ENCODE results near the gene RAD54L. TPM values are rescaled to one million over a fixed set of nuclear protein-coding genes. Genes with fewer than 3 reads are reported as not detected.
"Not testable (repeated sequence)": the region's sequence is repeated elsewhere in the genome, so short reads cannot be mapped to it uniquely, and the experiment has no call there.

Gene RAD54L
- total RNA-seq, 5 donors from 2014 or later (not counting 1 experiment from before 2014, with no cell fraction given) = 1.1 to 2.8 (median 1.8) TPM

DNA sequence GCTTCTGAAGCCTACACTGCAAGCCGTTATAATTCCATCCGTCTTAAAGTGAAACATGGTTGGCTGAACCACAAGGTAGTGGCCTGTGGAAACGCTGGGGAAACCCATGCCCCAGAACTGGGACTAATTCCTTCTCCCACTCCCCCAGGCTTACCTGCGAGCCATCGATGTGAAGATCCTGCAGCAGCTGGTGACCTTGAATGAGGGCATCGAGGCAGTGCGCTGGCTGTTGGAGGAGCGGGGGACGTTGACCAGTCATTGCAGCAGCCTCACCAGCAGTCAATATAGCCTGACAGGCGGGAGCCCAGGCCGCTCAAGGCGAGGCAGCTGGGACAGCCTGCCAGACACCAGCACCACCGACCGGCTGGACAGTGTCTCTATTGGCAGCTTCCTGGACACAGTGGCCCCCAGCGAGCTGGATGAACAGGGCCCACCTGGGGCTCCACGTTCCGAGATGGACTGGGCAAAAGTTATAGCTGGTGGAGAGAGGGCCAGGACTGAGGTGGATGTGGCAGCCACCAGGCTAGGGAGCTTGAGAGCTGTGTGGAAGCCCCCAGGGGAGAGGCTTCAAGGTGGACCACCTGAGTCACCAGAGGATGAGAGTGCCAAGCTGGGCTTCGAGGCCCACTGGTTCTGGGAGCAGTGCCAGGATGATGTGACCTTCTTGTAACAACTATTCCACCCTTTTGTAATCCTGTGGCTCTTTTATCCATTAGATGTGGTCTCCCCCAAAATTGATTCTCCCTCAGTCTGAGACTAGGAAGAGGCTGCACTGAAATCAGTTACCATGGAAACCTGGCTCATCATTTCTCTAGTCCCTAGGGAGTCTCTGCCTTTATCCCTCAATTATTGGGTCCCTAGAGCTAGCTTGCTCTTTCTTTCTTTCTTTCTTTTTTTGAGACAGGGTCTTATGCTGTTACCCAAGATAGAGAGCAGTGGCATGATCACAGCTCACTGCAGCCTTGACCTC, 27.7 kb upstream of the RAD54L start:
- ChIA-PET CTCF (interaction anchor here (0.6 to 0.7 kb wide), 2 partner anchors 10 to 397 kb away, joined by 3 to 4 read pairs; partner anchors contain the start of gene MOB3C (in 1 of the 2)), POLR2A (interaction anchor here in 1 of 2 donors (0.6 kb wide), 1 partner anchor 142 kb away, joined by 3 read pairs; no protein-coding TSS in a partner anchor)
- H3K27ac Mint-ChIP-seq = no peak overlapping the region
- DNase-seq (no peak), ATAC-seq (replicated peaks in 1 of 4) (no peak)
- peaks cover 0 to 3% of the 10 kb centered on the region in 2 experiments for H3K4me1 ChIP-seq (ENCODE audit: control insufficient read depth in 1 of 2, extremely low read depth in 1 of 2, insufficient read depth in 2 of 2, low read length in 2 of 2)
- no peak overlapping the region for H3K27ac ChIP-seq (ENCODE audit: low read length)
- H3K36me3 ChIP-seq (ENCODE audit: control insufficient read depth in 2 of 2, extremely low read depth in 1 of 2, insufficient read depth in 1 of 2, low read length in 1 of 2) = no peaks in the 10 kb centered on the region
- H3K36me3 Mint-ChIP-seq = no peaks in the 10 kb centered on the region
- no peaks in the 10 kb centered on the region for H3K9me3 ChIP-seq
- H3K4me1 Mint-ChIP-seq = peaks cover 2 to 5% (median 3%) of the 10 kb centered on the region in 3 donors
- H3K27me3 Mint-ChIP-seq = peaks cover 0 to 4% of the 10 kb centered on the region in 2 donors
- H3K4me3 Mint-ChIP-seq = no peak overlapping the region
- peaks cover 0 to 12% of the 10 kb centered on the region in 2 experiments for H3K27me3 ChIP-seq (replicated peaks in 1 of 2; ENCODE audit: control insufficient read depth in 2 of 2, extremely low read depth in 1 of 2, insufficient read depth in 2 of 2, low read length in 1 of 2)
- WGBS (ENCODE audit: insufficient coverage) = 88% methylated on average over 15 of the region's 18 CpGs
- no peak overlapping the region for H3K4me3 ChIP-seq (ENCODE audit: control insufficient read depth in 1 of 2, extremely low read depth in 1 of 2, low read length in 1 of 2)
- no peaks in the 10 kb centered on the region for H3K9me3 Mint-ChIP-seq

DNA sequence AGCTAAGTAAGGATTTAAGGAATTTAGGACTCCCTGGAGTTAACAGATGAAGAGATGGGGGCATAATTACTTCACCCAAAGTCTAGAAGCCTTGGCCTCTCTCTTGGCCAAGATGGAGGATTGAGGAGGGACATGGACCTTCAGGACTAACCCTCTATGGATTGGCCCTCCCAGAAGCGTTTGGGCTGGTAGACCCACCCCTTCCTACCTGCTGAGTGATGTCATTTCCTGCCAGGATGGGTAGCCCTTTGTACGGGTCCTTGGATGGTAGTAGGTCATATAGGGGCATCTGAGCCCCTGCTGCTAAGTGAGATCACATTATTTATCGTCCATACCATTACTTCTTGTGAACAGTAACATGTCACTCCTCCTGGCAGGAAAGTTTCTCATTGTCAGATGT, 26.8 kb upstream of the RAD54L start:
- WGBS (ENCODE audit: insufficient coverage) = no CpG with 5 or more reads among the region's 3 CpGs
- Histone ChIP-seq H3K4me3 (ENCODE audit: control insufficient read depth in 1 of 2, extremely low read depth in 1 of 2, low read length in 1 of 2) (no peak overlapping the region), H3K36me3 (ENCODE audit: control insufficient read depth in 2 of 2, extremely low read depth in 1 of 2, insufficient read depth in 1 of 2, low read length in 1 of 2) (no peaks in the 10 kb centered on the region), H3K27me3 (replicated peaks in 1 of 2; ENCODE audit: control insufficient read depth in 2 of 2, extremely low read depth in 1 of 2, insufficient read depth in 2 of 2, low read length in 1 of 2) (peaks cover 0 to 9% of the 10 kb centered on the region in 2 experiments), H3K4me1 (ENCODE audit: control insufficient read depth in 1 of 2, extremely low read depth in 1 of 2, insufficient read depth in 2 of 2, low read length in 2 of 2) (peaks cover 0 to 3% of the 10 kb centered on the region in 2 experiments), H3K27ac (ENCODE audit: low read length) (no peak overlapping the region), H3K9me3 (no peaks in the 10 kb centered on the region)
- Mint-ChIP-seq H3K27ac (no peak overlapping the region), H3K36me3 (no peaks in the 10 kb centered on the region), H3K4me1 (peaks cover 2 to 5% (median 3%) of the 10 kb centered on the region in 3 donors), H3K27me3 (peaks cover 0 to 4% of the 10 kb centered on the region in 2 donors), H3K9me3 (no peaks in the 10 kb centered on the region), H3K4me3 (no peak overlapping the region)
- DNase-seq (no peak), ATAC-seq (replicated peaks in 1 of 4) (no peak)
- ChIA-PET CTCF (interaction anchor here in 1 of 2 donors (0.6 to 1.2 kb wide), 2 partner anchors 184 to 331 kb away, joined by 3 read pairs; no protein-coding TSS in a partner anchor), POLR2A (no interaction called here)

DNA sequence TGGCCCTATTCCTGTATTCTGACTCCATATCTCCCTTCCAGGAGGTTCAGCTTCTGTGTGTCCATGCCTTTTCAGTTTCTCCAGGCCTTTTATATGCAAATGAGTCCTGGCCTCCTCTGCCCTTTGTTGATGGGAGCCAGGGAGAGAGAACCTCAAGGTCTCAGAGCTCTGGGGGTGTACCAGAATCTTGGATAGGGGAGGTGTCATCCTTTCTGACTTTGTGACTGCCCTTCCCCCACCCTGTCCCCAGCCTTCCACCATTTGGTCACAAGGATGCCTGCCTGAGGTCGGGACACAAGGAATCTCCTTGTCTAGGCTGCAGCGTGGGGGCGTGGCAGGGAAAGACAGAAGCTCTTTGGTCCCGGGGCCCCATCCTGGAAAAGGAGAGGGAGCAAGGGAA, 25.8 kb upstream of the RAD54L start:
- no peak overlapping the region for H3K27ac Mint-ChIP-seq
- ChIA-PET CTCF (interaction anchor here in 1 of 2 donors (1.2 kb wide), 1 partner anchor 185 kb away, joined by 3 read pairs; no protein-coding TSS in a partner anchor), POLR2A (no interaction called here)
- no peak for ATAC-seq (replicated peaks in 1 of 4)
- WGBS (ENCODE audit: insufficient coverage) = 67% methylated on average over 3 of the region's 4 CpGs
- peaks cover 0 to 7% of the 10 kb centered on the region in 2 experiments for H3K27me3 ChIP-seq (replicated peaks in 1 of 2; ENCODE audit: control insufficient read depth in 2 of 2, extremely low read depth in 1 of 2, insufficient read depth in 2 of 2, low read length in 1 of 2)
- H3K4me1 ChIP-seq (ENCODE audit: control insufficient read depth in 1 of 2, extremely low read depth in 1 of 2, insufficient read depth in 2 of 2, low read length in 2 of 2) = peaks cover 0 to 3% of the 10 kb centered on the region in 2 experiments
- peaks cover 0 to 3% of the 10 kb centered on the region in 2 donors for H3K27me3 Mint-ChIP-seq
- no peaks in the 10 kb centered on the region for H3K9me3 ChIP-seq
- peaks cover 2 to 5% (median 3%) of the 10 kb centered on the region in 3 donors for H3K4me1 Mint-ChIP-seq
- no peaks in the 10 kb centered on the region for H3K36me3 ChIP-seq (ENCODE audit: control insufficient read depth in 2 of 2, extremely low read depth in 1 of 2, insufficient read depth in 1 of 2, low read length in 1 of 2)
- no peaks in the 10 kb centered on the region for H3K9me3 Mint-ChIP-seq
- H3K36me3 Mint-ChIP-seq = no peaks in the 10 kb centered on the region
- no peak for DNase-seq
- no peak overlapping the region for H3K27ac ChIP-seq (ENCODE audit: low read length)
- H3K4me3 Mint-ChIP-seq = no peak overlapping the region
- H3K4me3 ChIP-seq (ENCODE audit: control insufficient read depth in 1 of 2, extremely low read depth in 1 of 2, low read length in 1 of 2) = no peak overlapping the region

DNA sequence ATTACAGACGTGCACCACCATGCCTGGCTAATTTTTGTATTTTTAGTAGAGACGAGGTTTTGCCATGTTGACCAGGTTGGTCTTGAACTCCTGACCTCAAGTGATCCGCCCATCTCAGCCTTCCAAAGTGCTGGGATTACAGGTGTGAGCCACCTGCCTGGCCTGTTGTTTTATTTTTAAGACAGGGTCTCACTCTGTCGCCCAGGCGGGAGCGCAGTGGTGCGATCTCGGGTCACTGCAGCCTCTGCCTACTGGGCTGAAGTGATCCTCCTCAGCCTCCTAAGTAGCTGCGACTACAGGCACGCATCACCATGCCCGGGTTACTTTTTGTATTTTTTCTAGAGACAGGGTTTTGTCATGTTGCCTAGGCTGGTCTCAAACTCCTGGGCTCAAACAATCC, 24.5 kb upstream of the RAD54L start:
- H3K4me1 ChIP-seq (ENCODE audit: control insufficient read depth in 1 of 2, extremely low read depth in 1 of 2, insufficient read depth in 2 of 2, low read length in 2 of 2) = not testable (repeated sequence)

GRCh38 chr1:46223472-46223943, 24.1 kb upstream of the RAD54L start:
- H3K4me3 Mint-ChIP-seq = no peak overlapping the region
- Histone ChIP-seq H3K9me3 (no peaks in the 10 kb centered on the region), H3K36me3 (ENCODE audit: control insufficient read depth in 2 of 2, extremely low read depth in 1 of 2, insufficient read depth in 1 of 2, low read length in 1 of 2) (no peaks in the 10 kb centered on the region), H3K27me3 (replicated peaks in 1 of 2; ENCODE audit: control insufficient read depth in 2 of 2, extremely low read depth in 1 of 2, insufficient read depth in 2 of 2, low read length in 1 of 2) (peaks cover 0 to 7% of the 10 kb centered on the region in 2 experiments), H3K27ac (ENCODE audit: low read length) (no peak overlapping the region), H3K4me3 (ENCODE audit: control insufficient read depth in 1 of 2, extremely low read depth in 1 of 2, low read length in 1 of 2) (no peak overlapping the region), H3K4me1 (ENCODE audit: control insufficient read depth in 1 of 2, extremely low read depth in 1 of 2, insufficient read depth in 2 of 2, low read length in 2 of 2) (peaks cover 0 to 3% of the 10 kb centered on the region in 2 experiments)
- WGBS (ENCODE audit: insufficient coverage) = 8% methylated on average over 4 of the region's 6 CpGs
- H3K4me1 Mint-ChIP-seq = peaks cover 2 to 5% (median 3%) of the 10 kb centered on the region in 3 donors
- ATAC-seq (replicated peaks in 1 of 4) (peak; percentile 80 to 95 (median 92)), DNase-seq (peak in 34 of 35 experiments; percentile 6 to 80 (median 45))
- no peak overlapping the region for H3K27ac Mint-ChIP-seq
- H3K9me3 Mint-ChIP-seq = no peaks in the 10 kb centered on the region
- ChIA-PET CTCF (interaction anchor here (0.6 to 1.8 kb wide), 19 partner anchors 9 to 1194 kb away, joined by 3 to 12 read pairs (median 4); partner anchors contain the start of genes LURAP1 (in 1 of the 2) and POMGNT1 (in 1 of the 2)), POLR2A (interaction anchor here (0.6 kb wide), 2 partner anchors 35 to 546 kb away, joined by 8 to 10 read pairs; no protein-coding TSS in a partner anchor)
- no peaks in the 10 kb centered on the region for H3K36me3 Mint-ChIP-seq
- no peaks in the 10 kb centered on the region for H3K27me3 Mint-ChIP-seq

More for the DNA sequence above, 24.5 kb upstream of the RAD54L start:
- peak in 1 of 4 experiments; percentile 32 for ATAC-seq (replicated peaks in 1 of 4)
- DNase-seq; H3K4me3 ChIP-seq (ENCODE audit: control insufficient read depth in 1 of 2, extremely low read depth in 1 of 2, low read length in 1 of 2); H3K27me3 Mint-ChIP-seq; H3K36me3 Mint-ChIP-seq; H3K4me3 Mint-ChIP-seq; H3K27ac Mint-ChIP-seq; H3K36me3 ChIP-seq (ENCODE audit: control insufficient read depth in 2 of 2, extremely low read depth in 1 of 2, insufficient read depth in 1 of 2, low read length in 1 of 2); H3K9me3 Mint-ChIP-seq; H3K27me3 ChIP-seq (replicated peaks in 1 of 2; ENCODE audit: control insufficient read depth in 2 of 2, extremely low read depth in 1 of 2, insufficient read depth in 2 of 2, low read length in 1 of 2); H3K9me3 ChIP-seq; H3K4me1 Mint-ChIP-seq; H3K27ac ChIP-seq (ENCODE audit: low read length): not testable (repeated sequence)
- WGBS (ENCODE audit: insufficient coverage) = 100% methylated on average over 6 of the region's 11 CpGs
- ChIA-PET POLR2A (interaction anchor here in 1 of 2 donors (0.6 kb wide), 1 partner anchor 546 kb away, joined by 8 read pairs; no protein-coding TSS in a partner anchor), CTCF (interaction anchor here (0.7 to 1.8 kb wide), 11 partner anchors 9 to 227 kb away, joined by 3 to 12 read pairs (median 4); partner anchors contain the start of gene LURAP1 (in 1 of the 2))

GRCh38 chr1:46224966-46225365, 22.6 kb upstream of the RAD54L start:
- ATAC-seq (replicated peaks in 1 of 4) = no peak
- Mint-ChIP-seq H3K4me3 (no peak overlapping the region), H3K36me3 (no peaks in the 10 kb centered on the region), H3K27ac (no peak overlapping the region), H3K9me3 (no peaks in the 10 kb centered on the region), H3K27me3 (no peaks in the 10 kb centered on the region), H3K4me1 (peaks cover 2 to 5% (median 3%) of the 10 kb centered on the region in 3 donors)
- WGBS (ENCODE audit: insufficient coverage) = 95% methylated on average over 3 of the region's 4 CpGs
- no peak for DNase-seq
- Histone ChIP-seq H3K27ac (ENCODE audit: low read length) (no peak overlapping the region), H3K4me3 (ENCODE audit: control insufficient read depth in 1 of 2, extremely low read depth in 1 of 2, low read length in 1 of 2) (no peak overlapping the region), H3K36me3 (ENCODE audit: control insufficient read depth in 2 of 2, extremely low read depth in 1 of 2, insufficient read depth in 1 of 2, low read length in 1 of 2) (no peaks in the 10 kb centered on the region), H3K27me3 (replicated peaks in 1 of 2; ENCODE audit: control insufficient read depth in 2 of 2, extremely low read depth in 1 of 2, insufficient read depth in 2 of 2, low read length in 1 of 2) (peaks cover 0 to 7% of the 10 kb centered on the region in 2 experiments), H3K4me1 (ENCODE audit: control insufficient read depth in 1 of 2, extremely low read depth in 1 of 2, insufficient read depth in 2 of 2, low read length in 2 of 2) (peaks cover 0 to 3% of the 10 kb centered on the region in 2 experiments), H3K9me3 (no peaks in the 10 kb centered on the region)
- ChIA-PET POLR2A (no interaction called here), CTCF (interaction anchor here in 1 of 2 donors (1.0 to 1.8 kb wide), 3 partner anchors 9 to 123 kb away, joined by 4 to 5 read pairs (median 4); no protein-coding TSS in a partner anchor)
